Placental pericyte (primary cell): Measurements from ENCODE around the gene OR9G1. TPM values are rescaled to one million over a fixed set of nuclear protein-coding genes. Genes with fewer than 3 reads are reported as not detected.

Experiments
- small RNA-seq: library from RNA; depleted of rRNA; stranded (forward); fragments of <200 nt; gene quantifications from one replicate; pipeline ENCODE3, GENCODE V24; 2012; ENCODE audit warnings: low replicate concordance
- total RNA-seq: library from RNA; depleted of rRNA; stranded (reverse); fragments of >200 nt; gene quantifications from 2 replicates; pipeline ENCODE4 v1.2.3, GENCODE V29; 2012

The OR9G1 gene, protein sequence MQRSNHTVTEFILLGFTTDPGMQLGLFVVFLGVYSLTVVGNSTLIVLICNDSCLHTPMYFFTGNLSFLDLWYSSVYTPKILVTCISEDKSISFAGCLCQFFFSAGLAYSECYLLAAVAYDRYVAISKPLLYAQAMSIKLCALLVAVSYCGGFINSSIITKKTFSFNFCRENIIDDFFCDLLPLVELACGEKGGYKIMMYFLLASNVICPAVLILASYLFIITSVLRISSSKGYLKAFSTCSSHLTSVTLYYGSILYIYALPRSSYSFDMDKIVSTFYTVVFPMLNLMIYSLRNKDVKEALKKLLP
- total RNA-seq, result not detected in 2 replicates

DNA sequence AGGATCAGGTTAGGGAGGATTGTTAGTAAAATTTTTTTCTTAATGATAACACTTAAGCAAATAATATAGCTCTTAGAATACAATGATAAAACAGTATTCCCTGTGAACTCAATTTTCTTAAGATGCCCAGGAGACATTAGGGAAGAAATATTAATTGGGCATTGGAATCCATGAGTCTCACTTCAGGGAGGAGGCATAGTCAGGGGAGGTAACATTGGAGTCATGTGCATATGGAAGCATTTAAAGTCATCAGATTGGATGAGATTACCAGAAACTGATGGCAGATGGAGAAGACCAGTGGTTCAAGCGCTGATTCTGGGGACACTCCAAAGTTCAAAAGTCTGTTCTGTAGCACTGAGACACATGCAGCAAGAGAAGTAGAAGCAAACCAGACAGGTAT, at the start of gene OR9G1:
Gene OR9G1 (plus strand): TSS at position 301 of the 400 bp plus-strand sequence. CDS start 1,293 bp downstream, outside the sequence.

DNA sequence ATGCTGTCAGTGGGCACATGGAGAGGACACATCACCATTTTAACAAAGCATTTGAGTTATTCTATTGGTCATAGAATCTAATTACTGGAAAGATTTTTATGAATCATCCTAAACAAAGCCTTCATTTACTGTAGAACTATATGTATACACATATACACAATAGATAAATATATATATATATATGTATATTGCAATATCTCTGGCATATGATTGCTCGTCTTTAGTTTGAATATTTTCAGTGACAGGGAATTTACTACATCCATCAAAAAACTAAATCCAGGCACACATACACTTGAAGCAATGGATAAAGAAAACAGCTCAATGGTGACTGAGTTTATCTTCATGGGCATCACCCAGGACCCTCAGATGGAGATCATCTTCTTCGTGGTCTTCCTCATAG, 35.5 kb upstream of the OR9G1 start, which contains the start of gene OR5AR1:
Gene OR5AR1 (plus strand): TSS at position 301 of the 400 bp plus-strand sequence. CDS start 0 bp downstream, at position 301.

DNA sequence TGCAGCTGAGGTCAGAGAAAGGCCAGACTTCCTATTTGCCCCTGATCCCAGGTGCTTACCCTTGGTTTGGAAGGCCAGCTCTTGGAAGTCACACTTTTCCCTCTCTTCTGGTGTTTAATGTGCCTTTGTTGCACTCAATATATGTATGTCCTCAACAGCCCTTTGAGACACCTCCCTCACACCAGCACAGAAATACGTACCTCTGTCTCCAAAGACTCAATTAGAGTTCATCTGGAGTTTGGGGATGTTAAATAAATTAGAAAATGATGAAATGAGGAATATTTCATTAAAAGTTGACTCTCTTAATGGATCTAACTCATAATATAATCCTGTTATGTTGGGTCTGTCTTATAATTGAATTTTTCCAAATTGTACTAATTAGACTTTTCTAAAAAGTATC, 49.7 kb downstream of the OR9G1 start, which contains the start of gene OR9G4:
Gene OR9G4 (minus strand): TSS at position 101 of the 400 bp plus-strand sequence. CDS start 4,931 bp downstream, outside the sequence.

Small RNA genes within 50 kb of the gene (small RNA-seq; reads per million reads assigned to genes)
- gene AP001803.1 (not detected), gene AP004245.1 (not detected), gene MIR6128 (not detected)

Other genes starting within 250 kb of the OR9G1 start
- gene OR5M3, start 225.7 kb upstream of the OR9G1 start, total RNA-seq, result not detected in 2 replicates
- not detected in 2 replicates for gene OR5M8, start 207.7 kb upstream of the OR9G1 start, total RNA-seq
- not detected in 2 replicates for gene OR5M11, start 155.8 kb upstream of the OR9G1 start, total RNA-seq
- not detected in 2 replicates for gene OR5M10, start 121.4 kb upstream of the OR9G1 start, total RNA-seq
- gene OR5M1, start 84.2 kb upstream of the OR9G1 start, total RNA-seq, result not detected in 2 replicates
- not detected in 2 replicates for gene OR5AP2, start 56.7 kb upstream of the OR9G1 start, total RNA-seq
- not detected in 2 replicates for gene OR5AR1, start 35.4 kb upstream of the OR9G1 start, total RNA-seq
- not detected in 2 replicates for gene OR9G4, start 49.6 kb downstream of the OR9G1 start, total RNA-seq